ENCODE results near the gene FOXQ1. TPM values are rescaled to one million over a fixed set of nuclear protein-coding genes. Genes with fewer than 3 reads are reported as not detected.

Gene FOXQ1
- total and polyA plus RNA-seq, 10 of the 15 experiments (the other 5 are each of a cell fraction or from before 2014, with no cell fraction given) = 0.08 TPM; not detected in 9

DNA sequence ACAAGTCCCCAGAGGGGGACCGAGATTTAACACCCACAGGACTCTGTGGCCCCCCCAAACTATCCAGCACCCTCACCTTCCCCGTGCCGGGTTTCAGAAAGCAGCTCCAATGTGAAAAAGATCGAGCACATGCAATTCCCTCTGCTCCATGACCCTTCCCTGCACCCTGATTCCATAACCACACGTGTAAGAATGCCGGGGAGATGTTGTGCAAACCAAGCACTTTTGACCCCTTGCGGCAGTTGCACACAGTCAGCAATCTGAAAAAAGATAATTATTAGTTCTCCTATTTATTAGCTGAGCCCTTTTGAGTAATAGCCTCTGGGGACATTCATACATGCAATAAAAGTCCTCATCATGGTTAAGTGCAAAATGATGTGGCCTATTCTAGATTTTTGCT, 13.0 kb downstream of the FOXQ1 start:
- WGBS (ENCODE audit: insufficient coverage, insufficient replicate concordance, low lambda C conversion rate, missing lambda C conversion rate) = 29% methylated on average over 7 of the region's 7 CpGs
- H3K79me2 ChIP-seq (ENCODE audit: control insufficient read depth, insufficient read depth, low read length) = no peaks in the 10 kb centered on the region
- no peak overlapping the region for H2AFZ ChIP-seq (ENCODE audit: control insufficient read depth, low read depth, low read length)
- no peaks in the 10 kb centered on the region for H3K36me3 ChIP-seq (ENCODE audit: control insufficient read depth in 2 of 2, insufficient read depth in 2 of 2, low read length in 1 of 2)
- DNase-seq (ENCODE audit: low read depth, low spot score) = no peak
- ChIA-PET CTCF (interaction anchor here (1.2 kb wide), 1 partner anchor 72 kb away, joined by 4 read pairs; no protein-coding TSS in a partner anchor), RAD21 (ENCODE audit: unreplicated experiment) (no interaction called here), SMC1A (ENCODE audit: uncharacterized antibody, unreplicated experiment) (no interaction called here), POLR2A (no interaction called here)
- no peak overlapping the region for H3K4me2 ChIP-seq (ENCODE audit: control insufficient read depth, insufficient read depth)
- H3K9me3 ChIP-seq (replicated peaks; ENCODE audit: control insufficient read depth, insufficient read depth, low read length) = no peaks in the 10 kb centered on the region
- H3K4me3 ChIP-seq = no peak overlapping the region
- no TSS peak for BruUV-seq (replicated peaks)
- no peak for FAIRE-seq
- no peak for TF ChIP-seq HDGF (IDR thresholded peaks at IDR 0.05)
- TF ChIP-seq, protein P1, sequence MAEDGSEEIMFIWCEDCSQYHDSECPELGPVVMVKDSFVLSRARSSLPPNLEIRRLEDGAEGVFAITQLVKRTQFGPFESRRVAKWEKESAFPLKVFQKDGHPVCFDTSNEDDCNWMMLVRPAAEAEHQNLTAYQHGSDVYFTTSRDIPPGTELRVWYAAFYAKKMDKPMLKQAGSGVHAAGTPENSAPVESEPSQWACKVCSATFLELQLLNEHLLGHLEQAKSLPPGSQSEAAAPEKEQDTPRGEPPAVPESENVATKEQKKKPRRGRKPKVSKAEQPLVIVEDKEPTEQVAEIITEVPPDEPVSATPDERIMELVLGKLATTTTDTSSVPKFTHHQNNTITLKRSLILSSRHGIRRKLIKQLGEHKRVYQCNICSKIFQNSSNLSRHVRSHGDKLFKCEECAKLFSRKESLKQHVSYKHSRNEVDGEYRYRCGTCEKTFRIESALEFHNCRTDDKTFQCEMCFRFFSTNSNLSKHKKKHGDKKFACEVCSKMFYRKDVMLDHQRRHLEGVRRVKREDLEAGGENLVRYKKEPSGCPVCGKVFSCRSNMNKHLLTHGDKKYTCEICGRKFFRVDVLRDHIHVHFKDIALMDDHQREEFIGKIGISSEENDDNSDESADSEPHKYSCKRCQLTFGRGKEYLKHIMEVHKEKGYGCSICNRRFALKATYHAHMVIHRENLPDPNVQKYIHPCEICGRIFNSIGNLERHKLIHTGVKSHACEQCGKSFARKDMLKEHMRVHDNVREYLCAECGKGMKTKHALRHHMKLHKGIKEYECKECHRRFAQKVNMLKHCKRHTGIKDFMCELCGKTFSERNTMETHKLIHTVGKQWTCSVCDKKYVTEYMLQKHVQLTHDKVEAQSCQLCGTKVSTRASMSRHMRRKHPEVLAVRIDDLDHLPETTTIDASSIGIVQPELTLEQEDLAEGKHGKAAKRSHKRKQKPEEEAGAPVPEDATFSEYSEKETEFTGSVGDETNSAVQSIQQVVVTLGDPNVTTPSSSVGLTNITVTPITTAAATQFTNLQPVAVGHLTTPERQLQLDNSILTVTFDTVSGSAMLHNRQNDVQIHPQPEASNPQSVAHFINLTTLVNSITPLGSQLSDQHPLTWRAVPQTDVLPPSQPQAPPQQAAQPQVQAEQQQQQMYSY (CRISPR knock-in tag; IDR thresholded peaks at IDR 0.05) = no peak
- TF ChIP-seq, protein P2, sequence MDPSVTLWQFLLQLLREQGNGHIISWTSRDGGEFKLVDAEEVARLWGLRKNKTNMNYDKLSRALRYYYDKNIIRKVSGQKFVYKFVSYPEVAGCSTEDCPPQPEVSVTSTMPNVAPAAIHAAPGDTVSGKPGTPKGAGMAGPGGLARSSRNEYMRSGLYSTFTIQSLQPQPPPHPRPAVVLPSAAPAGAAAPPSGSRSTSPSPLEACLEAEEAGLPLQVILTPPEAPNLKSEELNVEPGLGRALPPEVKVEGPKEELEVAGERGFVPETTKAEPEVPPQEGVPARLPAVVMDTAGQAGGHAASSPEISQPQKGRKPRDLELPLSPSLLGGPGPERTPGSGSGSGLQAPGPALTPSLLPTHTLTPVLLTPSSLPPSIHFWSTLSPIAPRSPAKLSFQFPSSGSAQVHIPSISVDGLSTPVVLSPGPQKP (IDR thresholded peaks at IDR 0.05; ENCODE audit: low read depth, low read length) = no peak
- no peak for TF ChIP-seq ATF7 (IDR thresholded peaks at IDR 0.05; ENCODE audit: low read depth)
- no peak for TF ChIP-seq SMAD1 (IDR thresholded peaks at IDR 0.05; ENCODE audit: low read depth, partially characterized antibody)
- TF ChIP-seq MYB (IDR thresholded peaks at IDR 0.05; ENCODE audit: borderline replicate concordance, low read depth, low read length) = no peak
- TF ChIP-seq, protein P3, sequence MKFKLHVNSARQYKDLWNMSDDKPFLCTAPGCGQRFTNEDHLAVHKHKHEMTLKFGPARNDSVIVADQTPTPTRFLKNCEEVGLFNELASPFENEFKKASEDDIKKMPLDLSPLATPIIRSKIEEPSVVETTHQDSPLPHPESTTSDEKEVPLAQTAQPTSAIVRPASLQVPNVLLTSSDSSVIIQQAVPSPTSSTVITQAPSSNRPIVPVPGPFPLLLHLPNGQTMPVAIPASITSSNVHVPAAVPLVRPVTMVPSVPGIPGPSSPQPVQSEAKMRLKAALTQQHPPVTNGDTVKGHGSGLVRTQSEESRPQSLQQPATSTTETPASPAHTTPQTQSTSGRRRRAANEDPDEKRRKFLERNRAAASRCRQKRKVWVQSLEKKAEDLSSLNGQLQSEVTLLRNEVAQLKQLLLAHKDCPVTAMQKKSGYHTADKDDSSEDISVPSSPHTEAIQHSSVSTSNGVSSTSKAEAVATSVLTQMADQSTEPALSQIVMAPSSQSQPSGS (IDR thresholded peaks at IDR 0.05; ENCODE audit: low read length) = no peak
- no peak overlapping the region for H3K27ac ChIP-seq (ENCODE audit: control insufficient read depth, insufficient read depth)
- in situ Hi-C loops (cut with MboI) (no loop called here), intact Hi-C loops (cut with micrococcal nuclease; ENCODE audit: unreplicated experiment) (no loop called here)
- no peaks in the 10 kb centered on the region for H4K20me1 ChIP-seq (ENCODE audit: control insufficient read depth, insufficient read depth)
- no peak for ATAC-seq
- peaks cover 2 to 9% of the 10 kb centered on the region in 2 experiments; a peak in 3 of 4 replicates for H3K27me3 ChIP-seq (replicated peaks in 1 of 2; ENCODE audit: control insufficient read depth in 2 of 2, insufficient read depth in 2 of 2, low read length in 1 of 2)
- no peaks in the 10 kb centered on the region for H3K4me1 ChIP-seq (ENCODE audit: control insufficient read depth, insufficient read depth, low read length)
- no peak overlapping the region for H3K9ac ChIP-seq (ENCODE audit: control insufficient read depth, insufficient read depth, low read length)
